Stimulated activated naive CD4-positive, alpha-beta T cell treated with Interleukin-2 at 50 U/mL for 16 hours (primary cell): ENCODE results near the gene FKBP5.
A peak's percentile ranks its signal among the peaks of the same experiment; 100 is the strongest.
"Not testable (repeated sequence)": the region's sequence is repeated elsewhere in the genome, so short reads cannot be mapped to it uniquely, and the experiment has no call there.

Experiments
- DNase-seq: peaks from one replicate; lab custom pipeline; 2025; lab: John Stamatoyannopoulos, UW

FKBP5 gene

GRCh38 chr6:35688605-35689322 lies at the start of gene FKBP5:
FKBP5 (minus strand) TSS chr6:35688915; CDS start chr6:35642824, 46,091 bp downstream.
- peak; percentile 88 for DNase-seq

- DNase-seq: no peak
Observed at GRCh38 chr6:35737413-35738211, 48.9 kb upstream of the FKBP5 start.

- DNase-seq: no peak
Observed at GRCh38 chr6:35736982-35737412, 48.3 kb upstream of the FKBP5 start, which contains the start of gene ARMC12. ARMC12 (plus strand) TSS chr6:35737032; CDS start chr6:35737109, 77 bp downstream.

- peak; percentile 79 for DNase-seq
Observed at GRCh38 chr6:35736253-35736894, 47.7 kb upstream of the FKBP5 start.

GRCh38 chr6:35735452-35735851 lies 46.7 kb upstream of the FKBP5 start:
- no peak for DNase-seq

GRCh38 chr6:35734319-35734718 lies 45.6 kb upstream of the FKBP5 start:
- DNase-seq: not testable (repeated sequence)

- DNase-seq: no peak
Observed at GRCh38 chr6:35733633-35734032, 44.9 kb upstream of the FKBP5 start.

- DNase-seq: peak; percentile 92
Observed at GRCh38 chr6:35731736-35732532, 43.2 kb upstream of the FKBP5 start.

GRCh38 chr6:35731414-35731735 lies 42.7 kb upstream of the FKBP5 start:
- DNase-seq: peak; percentile 86

- no peak for DNase-seq
Observed at GRCh38 chr6:35730745-35731413, 42.2 kb upstream of the FKBP5 start.

GRCh38 chr6:35729722-35730121 lies 41.0 kb upstream of the FKBP5 start:
- no peak for DNase-seq

- peak; percentile 18 for DNase-seq
Observed at GRCh38 chr6:35728683-35729678, 40.3 kb upstream of the FKBP5 start.

GRCh38 chr6:35727935-35728682 lies 39.4 kb upstream of the FKBP5 start:
- DNase-seq: peak; percentile 87

GRCh38 chr6:35727231-35727934 lies 38.7 kb upstream of the FKBP5 start:
- no peak for DNase-seq

- no peak for DNase-seq
Observed at GRCh38 chr6:35725721-35726438, 37.2 kb upstream of the FKBP5 start.

- DNase-seq: no peak
Observed at GRCh38 chr6:35725081-35725708, 36.5 kb upstream of the FKBP5 start.

- no peak for DNase-seq
Observed at GRCh38 chr6:35724471-35724870, 35.8 kb upstream of the FKBP5 start.

GRCh38 chr6:35724059-35724458 lies 35.3 kb upstream of the FKBP5 start:
- no peak for DNase-seq
